Superior temporal gyrus (tissue), 1 donor: ENCODE results near the gene BTBD17.

ENCODE experiments used
- DNase-seq: peaks from one replicate; pipeline ENCODE4 v3.0.0-alpha.2; 2016; ENCODE audit errors: extremely low spot score

BTBD17 gene

GRCh38 chr17:74358697-74359096, 3.0 kb downstream of the BTBD17 start:
- no peak for DNase-seq

GRCh38 chr17:74357466-74357809, 4.2 kb downstream of the BTBD17 start:
- DNase-seq: no peak

DNA sequence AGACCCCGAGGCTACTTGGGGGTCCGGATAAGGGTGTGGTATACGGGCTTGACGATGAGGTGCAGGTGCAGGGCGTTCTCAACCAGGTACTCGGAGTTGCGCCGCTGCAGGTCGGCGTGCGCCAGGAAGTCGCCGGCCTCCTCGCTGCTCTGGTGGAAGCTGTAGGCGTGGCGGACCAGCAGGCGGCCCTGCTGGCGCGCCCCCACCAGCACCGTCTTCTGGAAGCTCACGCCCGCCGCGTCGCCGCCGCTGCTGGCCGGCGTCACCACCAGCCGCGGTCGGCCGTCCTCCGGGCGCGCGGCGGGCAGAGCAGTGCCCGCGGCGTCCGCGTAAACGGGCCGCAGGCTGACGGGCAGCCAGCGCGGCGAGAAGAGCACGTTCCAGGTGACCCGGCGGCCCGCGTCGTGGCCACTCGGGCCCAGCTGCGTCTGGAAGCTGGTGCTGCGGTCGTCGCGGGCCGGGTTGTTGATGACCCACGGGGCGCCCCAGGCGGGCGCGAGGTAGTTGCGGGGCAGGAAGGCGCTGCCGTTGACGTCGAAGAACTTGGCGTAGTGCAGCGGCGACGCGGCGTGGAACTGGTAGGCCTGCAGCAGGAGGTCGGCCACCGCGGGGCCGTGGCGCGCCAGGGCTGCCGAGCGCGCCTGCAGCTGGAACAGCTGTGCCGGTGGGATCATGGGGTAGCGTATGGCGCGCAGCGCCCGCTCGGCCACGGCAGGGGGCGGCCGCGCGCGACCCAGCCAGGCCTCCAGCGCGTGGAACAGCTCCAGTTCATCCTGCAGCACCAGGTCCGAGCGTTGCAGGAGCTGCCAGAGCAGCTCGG, 4.8 kb downstream of the BTBD17 start:
- DNase-seq: no peak

DNA sequence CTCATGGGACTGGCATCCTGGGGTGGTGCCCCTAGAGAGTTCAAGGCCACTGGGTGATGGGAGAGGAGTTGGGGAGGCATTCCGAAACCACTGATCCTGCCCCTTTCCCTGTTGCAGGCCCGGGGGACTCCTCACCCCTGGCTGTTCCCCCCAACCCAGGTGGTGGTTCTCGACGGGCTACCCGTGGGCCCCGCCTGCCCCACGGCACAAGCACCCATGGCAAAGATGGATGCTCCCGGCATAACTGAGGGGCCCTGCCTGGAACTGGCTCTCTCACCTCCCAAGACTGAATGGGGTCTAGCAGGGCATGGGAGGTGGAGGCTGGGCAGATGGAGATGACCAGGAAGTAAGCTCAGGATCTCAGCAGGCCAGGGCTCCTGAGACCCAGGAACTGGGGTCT, 6.6 kb downstream of the BTBD17 start:
- no peak for DNase-seq

DNA sequence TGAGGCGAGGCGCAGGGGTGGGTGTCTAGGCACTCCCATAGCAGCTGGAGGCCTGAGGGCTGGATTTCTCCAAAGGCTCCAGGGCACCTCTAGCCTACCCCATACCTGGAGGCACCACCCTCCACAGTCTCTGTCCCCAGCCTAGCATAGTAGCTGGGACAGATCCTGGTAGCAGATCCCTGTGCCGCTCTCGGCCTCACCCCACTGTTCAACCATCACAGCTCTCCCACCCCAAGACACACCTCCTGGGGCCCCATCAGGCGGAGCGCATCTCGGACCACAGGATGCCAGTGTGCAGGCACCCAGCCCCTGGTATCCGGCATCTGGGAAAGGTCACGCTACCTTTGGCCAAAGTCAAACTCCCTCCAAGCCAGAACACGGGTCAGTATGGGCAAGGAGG, 7.1 kb downstream of the BTBD17 start:
- DNase-seq: no peak

GRCh38 chr17:74354123-74354522, 7.5 kb downstream of the BTBD17 start:
- DNase-seq: peak; percentile 38

DNA sequence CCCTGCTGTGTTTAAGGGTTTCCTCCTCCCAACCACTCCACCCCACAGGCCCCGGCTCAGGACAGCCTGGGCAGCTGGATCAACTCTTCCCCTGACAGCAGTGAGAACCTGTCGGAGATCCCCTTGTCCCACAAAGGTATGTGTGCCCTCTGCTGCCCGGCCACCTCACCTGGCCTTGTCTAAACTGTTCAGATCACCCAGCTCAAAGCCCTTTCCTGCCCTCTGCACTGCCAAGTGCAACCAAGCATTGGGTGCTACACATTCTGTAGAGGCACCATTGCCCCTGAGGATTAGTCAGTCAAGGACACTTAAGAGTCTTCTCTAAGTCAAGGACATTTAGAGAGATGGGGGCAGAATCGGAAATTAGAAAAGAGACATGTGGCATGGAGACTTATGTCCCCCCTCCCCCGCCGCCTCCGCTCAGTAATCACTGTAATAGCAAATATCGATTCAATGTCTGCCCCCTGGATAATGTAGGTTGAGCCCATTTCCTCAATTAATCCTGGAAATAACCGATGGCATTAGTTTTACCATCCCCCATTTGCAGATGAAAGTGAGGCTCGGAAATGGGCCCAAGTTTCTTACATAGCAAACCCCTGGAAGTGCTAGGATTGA, 8.1 kb downstream of the BTBD17 start:
- no peak for DNase-seq

DNA sequence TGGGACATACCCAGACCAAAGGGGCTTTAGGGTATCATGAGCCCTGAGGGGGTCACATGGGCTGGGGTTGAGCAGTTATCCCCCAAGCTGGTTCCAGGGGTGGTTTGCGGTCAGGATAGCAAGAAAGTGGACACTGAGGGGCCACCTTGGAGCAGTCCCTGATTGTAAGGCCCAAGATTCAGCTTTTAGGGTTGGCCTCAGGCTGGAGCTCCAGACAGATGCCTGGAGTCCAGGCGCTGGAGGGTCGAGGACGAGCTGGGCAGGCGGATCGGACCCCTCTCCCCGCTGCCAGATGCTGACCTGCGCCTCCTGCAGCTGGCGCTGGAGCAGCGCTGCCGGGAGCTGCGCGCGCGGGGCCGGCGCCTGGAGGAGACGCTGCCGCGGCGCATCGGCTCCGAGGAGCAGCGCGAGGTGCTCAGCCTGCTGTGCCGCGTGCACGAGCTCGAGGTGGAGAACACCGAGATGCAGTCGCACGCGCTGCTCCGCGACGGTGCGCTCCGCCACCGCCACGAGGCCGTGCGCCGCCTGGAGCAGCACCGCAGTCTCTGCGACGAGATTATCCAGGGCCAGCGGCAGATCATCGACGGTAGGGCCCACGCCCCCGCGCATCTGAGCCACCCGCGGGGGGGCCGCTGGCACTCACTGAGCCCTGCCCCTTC, 10.0 kb downstream of the BTBD17 start:
- no peak for DNase-seq

GRCh38 chr17:74350486-74350885, 11.2 kb downstream of the BTBD17 start:
- no peak for DNase-seq

DNA sequence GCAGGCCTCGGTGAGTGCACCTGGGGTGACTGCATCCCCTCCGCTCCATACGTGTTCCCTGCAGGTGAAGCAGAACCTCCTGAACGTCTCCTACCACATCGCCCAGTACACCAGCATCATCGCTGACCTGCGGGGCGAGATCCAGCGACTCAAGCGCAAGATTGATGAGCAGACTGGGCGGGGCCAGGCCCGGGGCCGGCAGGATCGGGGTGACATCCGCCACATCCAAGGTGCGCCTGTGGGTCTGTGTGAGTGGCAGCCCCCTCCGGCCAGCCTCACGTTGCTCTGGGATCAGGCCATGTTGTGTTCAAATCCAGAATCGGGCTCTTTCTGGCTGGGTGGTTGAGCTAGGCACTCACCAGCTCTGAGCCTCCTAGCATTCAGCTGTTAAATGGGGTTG, 12.5 kb downstream of the BTBD17 start:
- DNase-seq: no peak

DNA sequence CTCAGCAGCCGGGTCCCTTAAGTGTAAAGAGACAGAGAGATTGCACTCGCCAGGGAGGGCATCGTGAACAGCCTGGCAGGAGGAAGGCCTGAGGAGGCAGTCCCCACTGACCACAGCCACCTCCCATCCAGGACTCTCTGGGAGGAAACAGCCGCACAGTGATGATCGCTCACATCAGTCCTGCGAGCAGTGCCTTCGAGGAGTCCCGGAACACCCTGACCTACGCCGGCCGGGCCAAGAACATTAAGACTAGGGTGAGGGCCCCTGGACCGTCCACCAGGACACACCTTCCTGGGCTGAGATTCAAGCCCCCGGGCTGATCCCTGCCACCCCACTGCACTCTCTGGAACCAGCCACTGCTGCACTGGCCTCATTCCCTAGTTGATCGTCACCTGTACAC, 14.0 kb downstream of the BTBD17 start:
- DNase-seq: no peak

GRCh38 chr17:74345433-74346241, 16.0 kb downstream of the BTBD17 start:
- no peak for DNase-seq

DNA sequence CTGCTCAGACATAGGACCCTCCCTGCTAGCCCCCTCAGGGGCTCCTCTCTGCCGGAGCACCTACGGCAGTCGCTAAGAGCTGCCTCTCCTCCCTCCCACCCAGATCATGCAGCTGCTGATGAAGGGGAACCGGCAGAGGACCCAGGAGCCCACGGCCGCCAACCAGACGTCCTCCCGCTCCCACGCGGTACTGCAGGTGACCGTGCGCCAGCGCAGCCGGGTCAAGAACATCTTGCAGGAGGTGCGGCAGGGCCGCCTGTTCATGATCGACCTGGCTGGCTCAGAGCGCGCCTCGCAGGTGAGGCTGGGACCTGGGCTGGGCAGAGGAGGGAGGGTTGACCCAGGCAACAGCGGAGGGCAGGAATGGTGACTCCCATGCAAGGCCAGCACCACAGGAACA, 17.0 kb downstream of the BTBD17 start:
- DNase-seq: no peak

DNA sequence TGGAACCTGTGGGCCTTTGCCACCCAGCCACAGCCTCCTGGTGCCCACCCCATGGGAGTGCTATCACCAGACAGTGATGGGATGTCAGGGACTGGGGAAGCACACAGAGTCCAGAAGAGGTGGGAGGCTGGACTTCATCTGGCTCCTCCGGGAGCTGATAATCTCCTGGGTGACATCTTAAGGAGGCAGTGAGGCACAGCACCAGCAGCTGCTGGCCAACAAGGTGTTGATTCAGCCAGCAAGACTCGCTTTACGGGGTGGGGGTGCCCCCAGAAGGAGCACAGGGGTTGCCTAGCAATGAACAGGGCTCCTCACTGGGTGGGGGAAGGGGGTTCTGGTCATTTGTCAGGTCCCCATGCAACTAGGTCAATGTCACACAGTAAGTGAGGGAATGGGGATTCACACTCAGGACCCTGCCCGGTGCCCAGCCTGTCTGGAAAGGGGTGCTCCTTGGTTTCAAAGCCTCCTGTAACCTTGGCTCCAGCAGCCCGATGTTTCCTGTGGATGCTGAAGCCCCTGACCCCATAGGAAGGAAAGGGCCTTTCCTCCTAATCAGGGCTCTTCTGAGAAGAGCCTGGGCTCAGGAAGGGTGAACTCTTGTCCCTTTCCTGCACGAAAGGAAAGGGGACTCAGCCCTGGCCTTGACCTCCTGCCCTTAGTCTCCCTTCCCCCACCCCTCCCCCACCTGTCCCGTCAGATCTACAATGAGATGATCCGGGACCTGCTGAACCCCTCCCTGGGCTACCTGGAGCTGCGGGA, 18.0 kb downstream of the BTBD17 start:
- no peak for DNase-seq

DNA sequence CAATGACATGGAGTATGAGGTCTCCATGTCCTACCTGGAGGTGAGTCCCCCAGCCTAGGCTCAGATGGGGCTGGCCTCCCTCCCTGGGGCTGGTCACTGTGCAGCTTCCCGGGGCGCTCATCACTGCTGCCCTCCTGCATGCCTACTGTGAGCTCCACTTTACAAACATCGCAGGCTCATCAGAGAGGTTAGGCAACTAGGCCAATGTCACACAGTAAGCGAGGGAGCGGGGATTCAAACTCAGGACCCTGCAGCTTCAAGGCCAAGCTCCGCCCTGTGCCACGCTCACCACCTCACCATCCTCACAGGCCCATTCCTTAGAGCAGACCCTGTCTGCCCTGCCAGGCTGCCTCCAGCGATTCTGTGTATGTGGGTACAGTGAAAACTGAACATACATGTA, 18.5 kb downstream of the BTBD17 start:
- DNase-seq: no peak

DNA sequence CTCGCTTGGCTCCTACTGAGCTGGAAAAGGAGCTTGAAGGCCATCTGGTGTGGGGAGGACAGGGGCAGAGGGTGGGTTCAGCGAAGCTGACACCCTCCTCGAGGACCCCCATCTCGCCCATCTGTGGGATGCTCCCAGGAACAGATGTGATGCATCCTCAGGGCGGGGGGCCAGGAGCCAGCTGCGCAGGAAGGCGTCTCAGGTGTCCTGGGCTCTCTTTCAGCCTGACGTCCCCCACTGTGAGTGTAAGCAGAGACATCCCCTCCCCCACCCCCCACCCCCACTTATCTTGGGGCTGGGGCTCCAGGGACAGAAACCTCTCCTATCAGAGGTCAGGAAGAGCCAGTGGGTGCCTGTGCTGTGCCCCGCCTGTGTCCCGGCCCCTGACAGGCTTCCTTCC, 19.4 kb downstream of the BTBD17 start:
- DNase-seq: no peak

- peak; percentile 70 for DNase-seq
These were observed 21.1 kb downstream of the BTBD17 start for GRCh38 chr17:74340470-74341023.

DNA sequence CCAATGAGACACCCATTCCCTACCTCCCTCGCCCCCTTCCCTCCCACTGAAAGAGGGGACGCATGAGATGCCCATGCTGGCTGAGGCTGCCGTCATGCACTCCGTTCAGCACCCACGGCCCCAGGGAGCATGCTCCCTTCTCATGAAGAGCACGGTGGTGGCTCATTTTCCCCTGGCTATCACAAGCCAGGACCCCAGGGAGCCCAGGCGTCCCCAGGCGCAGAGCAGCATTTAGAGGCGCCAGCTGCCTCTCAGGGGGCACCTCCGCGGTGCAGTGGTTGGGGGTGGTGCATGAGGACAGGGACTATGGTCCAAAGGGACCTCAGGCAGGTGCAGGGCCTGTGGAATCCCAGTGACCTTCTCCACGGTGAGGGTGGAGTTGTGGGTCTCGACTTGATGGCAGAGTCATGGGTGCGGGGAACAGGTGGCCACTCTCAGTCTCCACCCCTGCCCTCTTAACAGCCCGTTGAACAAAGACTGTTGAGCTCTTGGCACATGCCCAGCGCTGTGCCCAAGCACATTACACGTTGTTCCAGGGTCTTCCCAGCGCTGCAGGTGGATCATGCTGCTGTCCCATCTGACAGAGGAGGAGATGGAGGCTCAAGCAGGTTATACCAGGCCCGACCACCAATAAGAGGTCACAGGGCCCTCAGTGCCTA, 22.0 kb downstream of the BTBD17 start:
- DNase-seq: no peak

GRCh38 chr17:74337834-74338500, 23.7 kb downstream of the BTBD17 start:
- peak; percentile 79 for DNase-seq

GRCh38 chr17:74336307-74336706, 25.4 kb downstream of the BTBD17 start:
- DNase-seq: no peak
